ENCODE data around the gene GNPTAB. TPM values are rescaled to one million over a fixed set of nuclear protein-coding genes. Genes with fewer than 3 reads are reported as not detected.

The GNPTAB gene
- polyA plus RNA-seq, 2 of the 4 experiments (the other 2 are of a cell fraction): 20.3 to 29.3 TPM

DNA sequence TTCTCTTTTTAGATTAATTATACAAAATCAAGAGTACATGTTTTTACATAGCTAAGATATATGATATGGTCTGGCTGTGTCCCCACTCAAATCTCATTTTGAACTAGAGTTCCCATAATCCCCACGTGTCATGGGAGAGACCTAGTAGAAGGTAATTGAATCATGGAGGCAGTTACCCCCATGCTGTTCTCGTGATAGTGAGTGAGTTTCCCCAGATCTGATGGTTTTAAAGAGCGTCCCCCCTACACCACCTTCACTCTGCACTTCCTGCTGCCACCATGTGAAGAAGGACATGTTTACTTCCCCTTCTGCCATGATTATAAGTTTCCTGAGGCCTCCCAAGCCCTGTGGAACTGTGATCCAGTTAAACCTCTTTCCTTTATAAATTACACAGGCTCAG lies 25.2 kb upstream of the GNPTAB start:
- ChIA-PET POLR2A (no interaction called here), CTCF (interaction anchor here (0.7 to 2.4 kb wide), 6 partner anchors 16 to 903 kb away, joined by 3 to 18 read pairs (median 6); partner anchors contain the start of genes DRAM1 and GNPTAB)
- WGBS (ENCODE audit: missing lambda C conversion rate): 80% methylated on average over 3 of the region's 3 CpGs
- no peak overlapping the region for H3K4me3 ChIP-seq
- peak overlapping the region; percentile 33 to 78; a peak in 4 of 6 replicates for H3K27ac ChIP-seq
- no peak for ATAC-seq
- FAIRE-seq: no peak
- H3K4me1 ChIP-seq: peaks cover 37% of the 10 kb centered on the region
- no peak for TF ChIP-seq TP53 (CRISPR knock-in tag; IDR thresholded peaks at IDR 0.05)
- no peak for TF ChIP-seq FOSB (CRISPR knock-in tag; IDR thresholded peaks at IDR 0.05)
- no peak for TF ChIP-seq HOXB5 (CRISPR knock-in tag; IDR thresholded peaks at IDR 0.05)
- TF ChIP-seq, protein P1, sequence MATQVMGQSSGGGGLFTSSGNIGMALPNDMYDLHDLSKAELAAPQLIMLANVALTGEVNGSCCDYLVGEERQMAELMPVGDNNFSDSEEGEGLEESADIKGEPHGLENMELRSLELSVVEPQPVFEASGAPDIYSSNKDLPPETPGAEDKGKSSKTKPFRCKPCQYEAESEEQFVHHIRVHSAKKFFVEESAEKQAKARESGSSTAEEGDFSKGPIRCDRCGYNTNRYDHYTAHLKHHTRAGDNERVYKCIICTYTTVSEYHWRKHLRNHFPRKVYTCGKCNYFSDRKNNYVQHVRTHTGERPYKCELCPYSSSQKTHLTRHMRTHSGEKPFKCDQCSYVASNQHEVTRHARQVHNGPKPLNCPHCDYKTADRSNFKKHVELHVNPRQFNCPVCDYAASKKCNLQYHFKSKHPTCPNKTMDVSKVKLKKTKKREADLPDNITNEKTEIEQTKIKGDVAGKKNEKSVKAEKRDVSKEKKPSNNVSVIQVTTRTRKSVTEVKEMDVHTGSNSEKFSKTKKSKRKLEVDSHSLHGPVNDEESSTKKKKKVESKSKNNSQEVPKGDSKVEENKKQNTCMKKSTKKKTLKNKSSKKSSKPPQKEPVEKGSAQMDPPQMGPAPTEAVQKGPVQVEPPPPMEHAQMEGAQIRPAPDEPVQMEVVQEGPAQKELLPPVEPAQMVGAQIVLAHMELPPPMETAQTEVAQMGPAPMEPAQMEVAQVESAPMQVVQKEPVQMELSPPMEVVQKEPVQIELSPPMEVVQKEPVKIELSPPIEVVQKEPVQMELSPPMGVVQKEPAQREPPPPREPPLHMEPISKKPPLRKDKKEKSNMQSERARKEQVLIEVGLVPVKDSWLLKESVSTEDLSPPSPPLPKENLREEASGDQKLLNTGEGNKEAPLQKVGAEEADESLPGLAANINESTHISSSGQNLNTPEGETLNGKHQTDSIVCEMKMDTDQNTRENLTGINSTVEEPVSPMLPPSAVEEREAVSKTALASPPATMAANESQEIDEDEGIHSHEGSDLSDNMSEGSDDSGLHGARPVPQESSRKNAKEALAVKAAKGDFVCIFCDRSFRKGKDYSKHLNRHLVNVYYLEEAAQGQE (IDR thresholded peaks at IDR 0.05): no peak
- no peak for TF ChIP-seq ZC3H11A (IDR thresholded peaks at IDR 0.05)
- no peak for TF ChIP-seq RNF2 (IDR thresholded peaks at IDR 0.05; ENCODE audit: borderline replicate concordance, low read depth)
- no peak for TF ChIP-seq SMC3 (IDR thresholded peaks at IDR 0.05)
- TF ChIP-seq FOXS1 (CRISPR knock-in tag; IDR thresholded peaks at IDR 0.05): no peak
- TF ChIP-seq, protein P2, sequence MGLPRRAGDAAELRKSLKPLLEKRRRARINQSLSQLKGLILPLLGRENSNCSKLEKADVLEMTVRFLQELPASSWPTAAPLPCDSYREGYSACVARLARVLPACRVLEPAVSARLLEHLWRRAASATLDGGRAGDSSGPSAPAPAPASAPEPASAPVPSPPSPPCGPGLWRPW (IDR thresholded peaks at IDR 0.05): no peak
- TF ChIP-seq CEBPB (IDR thresholded peaks at IDR 0.05): no peak
- no peak for TF ChIP-seq HOXA7 (CRISPR knock-in tag; IDR thresholded peaks at IDR 0.05)
- no peak for TF ChIP-seq TFCP2L1 (CRISPR knock-in tag; IDR thresholded peaks at IDR 0.05)
- no peak for TF ChIP-seq CHD4 (IDR thresholded peaks at IDR 0.05; ENCODE audit: borderline replicate concordance)
- no peak for TF ChIP-seq RAD21 (conservative IDR thresholded peaks at IDR 0.05 in 1 of 2, IDR thresholded peaks at IDR 0.05 in 1 of 2)
- TF ChIP-seq, protein P3, sequence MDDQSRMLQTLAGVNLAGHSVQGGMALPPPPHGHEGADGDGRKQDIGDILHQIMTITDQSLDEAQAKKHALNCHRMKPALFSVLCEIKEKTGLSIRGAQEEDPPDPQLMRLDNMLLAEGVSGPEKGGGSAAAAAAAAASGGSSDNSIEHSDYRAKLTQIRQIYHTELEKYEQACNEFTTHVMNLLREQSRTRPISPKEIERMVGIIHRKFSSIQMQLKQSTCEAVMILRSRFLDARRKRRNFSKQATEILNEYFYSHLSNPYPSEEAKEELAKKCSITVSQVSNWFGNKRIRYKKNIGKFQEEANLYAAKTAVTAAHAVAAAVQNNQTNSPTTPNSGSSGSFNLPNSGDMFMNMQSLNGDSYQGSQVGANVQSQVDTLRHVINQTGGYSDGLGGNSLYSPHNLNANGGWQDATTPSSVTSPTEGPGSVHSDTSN (IDR thresholded peaks at IDR 0.05): no peak
- no peak for TF ChIP-seq NPAS2 (CRISPR knock-in tag; IDR thresholded peaks at IDR 0.05; ENCODE audit: borderline replicate concordance)
- no peak for TF ChIP-seq POLR2A (IDR thresholded peaks at IDR 0.05; ENCODE audit: low read length)
- no peak overlapping the region; the same call in 2 of the 3 replicates for H3K4me2 ChIP-seq
- H3K9me3 ChIP-seq: no peaks in the 10 kb centered on the region
- DNase-seq (ENCODE audit: low read depth in 1 of 2, low spot score in 1 of 2): no peak

DNA sequence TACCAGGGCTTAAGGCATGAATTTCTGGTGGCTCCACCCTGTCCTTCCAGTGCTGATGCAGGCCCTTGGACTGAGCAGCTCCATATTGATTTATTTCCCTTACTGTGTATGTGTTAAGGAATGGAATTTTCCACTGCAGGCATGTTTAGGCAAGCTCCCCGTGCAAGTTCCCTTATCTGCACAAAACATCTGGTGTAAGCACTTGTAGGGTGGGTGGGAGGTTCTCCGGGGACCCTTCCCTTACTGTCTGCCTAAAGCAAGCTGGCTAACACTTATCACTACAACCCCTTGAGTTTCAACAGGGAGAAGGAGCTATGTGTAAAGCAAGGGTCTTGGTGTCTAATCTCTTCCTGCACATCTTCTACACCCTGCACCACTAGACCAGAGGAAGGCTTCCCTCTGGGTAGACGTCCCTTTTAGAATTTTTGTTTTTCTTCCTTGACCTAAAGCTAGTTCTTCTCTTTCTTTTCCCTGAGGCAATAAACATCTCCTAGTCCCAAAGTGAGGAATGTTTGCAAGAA lies 24.7 kb upstream of the GNPTAB start:
- FAIRE-seq (no peak), DNase-seq (ENCODE audit: low read depth in 1 of 2, low spot score in 1 of 2) (no peak), ATAC-seq (no peak)
- CTCF ChIA-PET: interaction anchor here (1.1 to 2.4 kb wide), 4 partner anchors 16 to 82 kb away, joined by 3 to 18 read pairs (median 6); partner anchors contain the start of genes DRAM1 and GNPTAB
- POLR2A ChIA-PET: no interaction called here
- H3K4me3 ChIP-seq: no peak overlapping the region
- H3K9me3 ChIP-seq: no peaks in the 10 kb centered on the region
- H3K4me2 ChIP-seq: 0 out of 3 replicates have a peak overlapping the region, but pooled peaks have one; percentile 9
- H3K4me1 ChIP-seq: peaks cover 37% of the 10 kb centered on the region
- WGBS (ENCODE audit: missing lambda C conversion rate): 57% methylated on average over 3 of the region's 3 CpGs
- H3K27ac ChIP-seq: peak overlapping the region; percentile 44 to 78
- TF ChIP-seq NPAS2 (CRISPR knock-in tag; IDR thresholded peaks at IDR 0.05; ENCODE audit: borderline replicate concordance) (no peak), CBX2 (IDR thresholded peaks at IDR 0.05; ENCODE audit: borderline replicate concordance, low read depth) (no peak), FOSL2 (IDR thresholded peaks at IDR 0.05) (no peak), FOSL2 (CRISPR knock-in tag; IDR thresholded peaks at IDR 0.05) (no peak), HOXB13 (CRISPR knock-in tag; IDR thresholded peaks at IDR 0.05; ENCODE audit: low read depth) (no peak), JUN (IDR thresholded peaks at IDR 0.05) (no peak), RAD21 (conservative IDR thresholded peaks at IDR 0.05 in 1 of 2, IDR thresholded peaks at IDR 0.05 in 1 of 2) (no peak), JUNB (IDR thresholded peaks at IDR 0.05) (no peak), CEBPB (IDR thresholded peaks at IDR 0.05) (no peak), CHD2 (IDR thresholded peaks at IDR 0.05; ENCODE audit: low read length, partially characterized antibody) (no peak), HOXA7 (CRISPR knock-in tag; IDR thresholded peaks at IDR 0.05) (no peak), ZC3H11A (IDR thresholded peaks at IDR 0.05) (no peak), MAZ (IDR thresholded peaks at IDR 0.05; ENCODE audit: borderline replicate concordance, low read depth, low read length) (no peak), POLR2A (IDR thresholded peaks at IDR 0.05; ENCODE audit: low read length) (no peak)
- TF ChIP-seq, protein P4, sequence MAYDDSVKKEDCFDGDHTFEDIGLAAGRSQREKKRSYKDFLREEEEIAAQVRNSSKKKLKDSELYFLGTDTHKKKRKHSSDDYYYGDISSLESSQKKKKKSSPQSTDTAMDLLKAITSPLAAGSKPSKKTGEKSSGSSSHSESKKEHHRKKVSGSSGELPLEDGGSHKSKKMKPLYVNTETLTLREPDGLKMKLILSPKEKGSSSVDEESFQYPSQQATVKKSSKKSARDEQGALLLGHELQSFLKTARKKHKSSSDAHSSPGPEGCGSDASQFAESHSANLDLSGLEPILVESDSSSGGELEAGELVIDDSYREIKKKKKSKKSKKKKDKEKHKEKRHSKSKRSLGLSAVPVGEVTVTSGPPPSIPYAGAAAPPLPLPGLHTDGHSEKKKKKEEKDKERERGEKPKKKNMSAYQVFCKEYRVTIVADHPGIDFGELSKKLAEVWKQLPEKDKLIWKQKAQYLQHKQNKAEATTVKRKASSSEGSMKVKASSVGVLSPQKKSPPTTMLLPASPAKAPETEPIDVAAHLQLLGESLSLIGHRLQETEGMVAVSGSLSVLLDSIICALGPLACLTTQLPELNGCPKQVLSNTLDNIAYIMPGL (CRISPR knock-in tag; IDR thresholded peaks at IDR 0.05; ENCODE audit: borderline replicate concordance): no peak
- TF ChIP-seq, protein P5, sequence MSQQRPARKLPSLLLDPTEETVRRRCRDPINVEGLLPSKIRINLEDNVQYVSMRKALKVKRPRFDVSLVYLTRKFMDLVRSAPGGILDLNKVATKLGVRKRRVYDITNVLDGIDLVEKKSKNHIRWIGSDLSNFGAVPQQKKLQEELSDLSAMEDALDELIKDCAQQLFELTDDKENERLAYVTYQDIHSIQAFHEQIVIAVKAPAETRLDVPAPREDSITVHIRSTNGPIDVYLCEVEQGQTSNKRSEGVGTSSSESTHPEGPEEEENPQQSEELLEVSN (IDR thresholded peaks at IDR 0.05; ENCODE audit: borderline replicate concordance, low read depth): no peak
- TF ChIP-seq, protein P6, sequence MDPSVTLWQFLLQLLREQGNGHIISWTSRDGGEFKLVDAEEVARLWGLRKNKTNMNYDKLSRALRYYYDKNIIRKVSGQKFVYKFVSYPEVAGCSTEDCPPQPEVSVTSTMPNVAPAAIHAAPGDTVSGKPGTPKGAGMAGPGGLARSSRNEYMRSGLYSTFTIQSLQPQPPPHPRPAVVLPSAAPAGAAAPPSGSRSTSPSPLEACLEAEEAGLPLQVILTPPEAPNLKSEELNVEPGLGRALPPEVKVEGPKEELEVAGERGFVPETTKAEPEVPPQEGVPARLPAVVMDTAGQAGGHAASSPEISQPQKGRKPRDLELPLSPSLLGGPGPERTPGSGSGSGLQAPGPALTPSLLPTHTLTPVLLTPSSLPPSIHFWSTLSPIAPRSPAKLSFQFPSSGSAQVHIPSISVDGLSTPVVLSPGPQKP (IDR thresholded peaks at IDR 0.05; ENCODE audit: low read depth, low read length): no peak

Measured in A549 (cell line).